ENCODE measurements around the gene ANAPC13. TPM values are rescaled to one million over a fixed set of nuclear protein-coding genes. Genes with fewer than 3 reads are reported as not detected.

ANAPC13 gene
- total RNA-seq, 1 donor from 2014 or later = 71.8 TPM

DNA sequence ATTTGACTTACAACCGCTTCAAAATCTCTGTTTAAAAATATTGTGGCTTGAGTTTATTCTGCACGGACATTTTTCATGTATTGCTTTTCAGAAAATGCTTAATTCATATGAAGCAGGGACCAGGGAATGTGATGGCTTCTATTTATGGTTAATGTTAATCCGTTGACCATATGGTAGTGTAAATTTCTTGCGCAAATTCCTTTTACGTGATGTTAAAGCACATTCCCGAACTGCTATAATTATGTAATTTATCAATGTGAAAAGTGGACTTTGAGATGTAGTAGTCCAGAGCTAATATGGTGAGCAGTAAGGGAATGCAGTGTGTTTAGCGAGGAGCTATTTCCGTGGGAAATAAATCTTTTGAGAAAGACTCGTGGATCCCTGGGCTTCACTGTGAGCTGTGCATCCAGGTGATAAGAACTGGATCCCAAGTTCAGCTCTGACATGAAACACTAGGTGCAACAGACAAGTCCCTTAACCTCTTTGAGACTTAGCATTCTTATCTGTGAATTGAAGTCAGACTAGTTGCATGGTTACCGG is 27.3 kb downstream of the ANAPC13 start:
- Mint-ChIP-seq H3K27me3 (ENCODE audit: low read depth) (no peaks in the 10 kb centered on the region), H3K4me1 (peaks cover 17% of the 10 kb centered on the region), H3K4me3 (no peak overlapping the region), H3K36me3 (ENCODE audit: low read depth) (no peaks in the 10 kb centered on the region), H3K9me3 (no peaks in the 10 kb centered on the region), H3K27ac (ENCODE audit: unreplicated experiment) (no peak overlapping the region)
- no peak for DNase-seq (ENCODE audit: low read depth, low spot score)
- no peak for TF ChIP-seq CTCF (conservative IDR thresholded peaks at IDR 0.05)

DNA sequence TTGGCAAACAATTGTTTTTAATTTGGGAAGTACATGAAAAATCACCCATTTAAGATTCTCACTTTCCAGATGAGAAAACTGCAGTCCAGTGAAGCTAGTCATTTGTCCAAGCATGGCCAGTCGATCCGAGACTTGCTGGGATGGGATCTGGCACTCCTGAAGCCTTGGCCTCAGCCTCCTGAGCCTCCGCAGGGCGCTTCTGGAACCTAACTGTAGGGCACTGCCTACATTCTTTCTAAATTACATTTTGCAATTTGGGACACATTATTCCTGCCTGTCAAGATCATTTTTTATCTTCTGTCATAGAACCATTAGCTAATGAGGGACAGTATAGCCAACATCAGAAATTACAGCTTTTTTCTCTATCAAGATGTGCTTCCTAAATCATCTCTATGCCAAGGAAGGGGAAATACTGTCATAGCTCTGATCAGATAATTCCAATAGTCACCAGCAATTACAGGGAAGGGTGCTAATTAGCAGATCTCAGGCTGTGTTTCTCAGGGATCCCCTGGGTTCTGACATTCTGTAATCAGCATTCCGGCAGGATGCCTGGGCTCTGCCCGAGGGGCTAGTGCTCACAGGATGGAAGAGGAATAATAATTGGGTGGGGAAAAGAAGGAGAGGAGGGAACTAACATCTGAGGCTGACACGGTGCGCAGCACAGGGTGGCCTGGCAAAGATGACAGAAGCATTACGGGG is 28.3 kb downstream of the ANAPC13 start:
- no peak for TF ChIP-seq CTCF (conservative IDR thresholded peaks at IDR 0.05)
- H3K27ac Mint-ChIP-seq (ENCODE audit: unreplicated experiment) = no peak overlapping the region
- no peaks in the 10 kb centered on the region for H3K9me3 Mint-ChIP-seq
- DNase-seq (ENCODE audit: low read depth, low spot score) = no peak
- no peak overlapping the region for H3K4me3 Mint-ChIP-seq
- no peaks in the 10 kb centered on the region for H3K36me3 Mint-ChIP-seq (ENCODE audit: low read depth)
- H3K27me3 Mint-ChIP-seq (ENCODE audit: low read depth) = no peaks in the 10 kb centered on the region
- H3K4me1 Mint-ChIP-seq = peaks cover 8% of the 10 kb centered on the region

- Mint-ChIP-seq H3K4me1 (no peaks in the 10 kb centered on the region), H3K36me3 (ENCODE audit: low read depth) (no peaks in the 10 kb centered on the region), H3K27ac (ENCODE audit: unreplicated experiment) (peak overlapping the region; percentile 28), H3K27me3 (ENCODE audit: low read depth) (no peaks in the 10 kb centered on the region), H3K9me3 (no peaks in the 10 kb centered on the region), H3K4me3 (no peak overlapping the region)
- no peak for DNase-seq (ENCODE audit: low read depth, low spot score)
- no peak for TF ChIP-seq CTCF (conservative IDR thresholded peaks at IDR 0.05)
Measured at GRCh38 chr3:134453631-134454030, 32.2 kb downstream of the ANAPC13 start.

DNA sequence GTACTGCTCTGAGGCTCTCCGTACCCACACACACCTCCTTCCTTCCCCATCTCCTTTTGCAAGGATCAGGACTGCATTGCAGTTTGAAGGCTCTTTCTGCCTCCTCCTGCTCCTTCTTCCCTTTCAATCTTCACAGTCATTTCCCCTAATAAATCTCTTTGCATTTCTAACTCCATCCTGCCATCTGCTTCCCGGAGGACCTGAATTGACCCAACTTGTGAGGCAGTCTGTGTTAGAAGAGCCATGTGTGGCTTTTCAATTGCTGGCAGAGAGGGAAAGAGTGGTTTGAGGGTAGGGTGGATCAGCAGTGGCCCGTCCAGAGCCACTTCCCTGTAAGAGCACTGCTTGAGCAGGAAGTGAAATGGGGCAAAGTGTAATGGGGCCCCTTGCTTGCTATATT is 35.8 kb downstream of the ANAPC13 start:
- no peaks in the 10 kb centered on the region for H3K4me1 Mint-ChIP-seq
- H3K27ac Mint-ChIP-seq (ENCODE audit: unreplicated experiment) = no peak overlapping the region
- no peak for DNase-seq (ENCODE audit: low read depth, low spot score)
- peaks cover 2% of the 10 kb centered on the region for H3K9me3 Mint-ChIP-seq
- no peak overlapping the region for H3K4me3 Mint-ChIP-seq
- TF ChIP-seq CTCF (conservative IDR thresholded peaks at IDR 0.05) = no peak
- no peaks in the 10 kb centered on the region for H3K27me3 Mint-ChIP-seq (ENCODE audit: low read depth)
- no peaks in the 10 kb centered on the region for H3K36me3 Mint-ChIP-seq (ENCODE audit: low read depth)

DNA sequence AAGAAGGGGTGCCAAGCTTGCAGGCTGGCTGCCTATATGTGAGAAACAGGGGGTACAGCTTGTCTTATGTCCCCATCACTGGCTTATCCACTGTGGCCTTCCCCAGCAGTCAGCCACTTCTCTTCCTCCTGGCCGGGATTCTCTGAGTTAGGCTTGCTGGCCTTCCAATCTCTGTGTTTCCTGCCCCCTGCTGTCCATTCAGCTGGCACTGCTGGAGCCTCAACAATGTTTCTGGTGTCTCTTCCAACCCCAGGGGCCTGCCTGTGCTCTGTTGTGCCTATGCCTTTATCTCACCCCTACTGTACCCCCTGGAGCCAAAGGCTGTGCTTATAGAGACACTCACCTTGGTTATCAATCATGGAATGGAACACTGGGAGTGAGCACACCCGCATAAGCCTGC is 36.5 kb downstream of the ANAPC13 start:
- no peak overlapping the region for H3K27ac Mint-ChIP-seq (ENCODE audit: unreplicated experiment)
- DNase-seq (ENCODE audit: low read depth, low spot score) = no peak

More for the DNA sequence above, 36.5 kb downstream of the ANAPC13 start:
- Mint-ChIP-seq H3K9me3 (peaks cover 2% of the 10 kb centered on the region), H3K27me3 (ENCODE audit: low read depth) (no peaks in the 10 kb centered on the region), H3K36me3 (ENCODE audit: low read depth) (no peaks in the 10 kb centered on the region), H3K4me1 (no peaks in the 10 kb centered on the region), H3K4me3 (no peak overlapping the region)
- peak; percentile 50 for TF ChIP-seq CTCF (conservative IDR thresholded peaks at IDR 0.05)
